ENCODE data around the gene SUMO4.

Gene SUMO4

GRCh38 chr6:149400050-149400449 lies at the start of gene SUMO4:
SUMO4 (plus strand) TSS chr6:149400262; CDS start chr6:149400392, 130 bp downstream.
- no peak for TF ChIP-seq ISL1 (CRISPR knock-in tag; IDR thresholded peaks at IDR 0.05)
- TF ChIP-seq TOX (CRISPR knock-in tag; IDR thresholded peaks at IDR 0.05; ENCODE audit: borderline replicate concordance), result no peak
- TF ChIP-seq GLIS3 (CRISPR knock-in tag; IDR thresholded peaks at IDR 0.05), result no peak
- no peak for TF ChIP-seq ARNTL (CRISPR knock-in tag; IDR thresholded peaks at IDR 0.05; ENCODE audit: borderline replicate concordance, low read depth)
- TF ChIP-seq ZNF8 (CRISPR knock-in tag; IDR thresholded peaks at IDR 0.05), result no peak
- no peak for TF ChIP-seq PPARA (CRISPR knock-in tag; IDR thresholded peaks at IDR 0.05; ENCODE audit: borderline replicate concordance)
- TF ChIP-seq, protein P1, sequence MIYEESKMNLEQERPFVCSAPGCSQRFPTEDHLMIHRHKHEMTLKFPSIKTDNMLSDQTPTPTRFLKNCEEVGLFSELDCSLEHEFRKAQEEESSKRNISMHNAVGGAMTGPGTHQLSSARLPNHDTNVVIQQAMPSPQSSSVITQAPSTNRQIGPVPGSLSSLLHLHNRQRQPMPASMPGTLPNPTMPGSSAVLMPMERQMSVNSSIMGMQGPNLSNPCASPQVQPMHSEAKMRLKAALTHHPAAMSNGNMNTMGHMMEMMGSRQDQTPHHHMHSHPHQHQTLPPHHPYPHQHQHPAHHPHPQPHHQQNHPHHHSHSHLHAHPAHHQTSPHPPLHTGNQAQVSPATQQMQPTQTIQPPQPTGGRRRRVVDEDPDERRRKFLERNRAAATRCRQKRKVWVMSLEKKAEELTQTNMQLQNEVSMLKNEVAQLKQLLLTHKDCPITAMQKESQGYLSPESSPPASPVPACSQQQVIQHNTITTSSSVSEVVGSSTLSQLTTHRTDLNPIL (CRISPR knock-in tag; IDR thresholded peaks at IDR 0.05; ENCODE audit: low read depth), result no peak
- TF ChIP-seq, protein P2, sequence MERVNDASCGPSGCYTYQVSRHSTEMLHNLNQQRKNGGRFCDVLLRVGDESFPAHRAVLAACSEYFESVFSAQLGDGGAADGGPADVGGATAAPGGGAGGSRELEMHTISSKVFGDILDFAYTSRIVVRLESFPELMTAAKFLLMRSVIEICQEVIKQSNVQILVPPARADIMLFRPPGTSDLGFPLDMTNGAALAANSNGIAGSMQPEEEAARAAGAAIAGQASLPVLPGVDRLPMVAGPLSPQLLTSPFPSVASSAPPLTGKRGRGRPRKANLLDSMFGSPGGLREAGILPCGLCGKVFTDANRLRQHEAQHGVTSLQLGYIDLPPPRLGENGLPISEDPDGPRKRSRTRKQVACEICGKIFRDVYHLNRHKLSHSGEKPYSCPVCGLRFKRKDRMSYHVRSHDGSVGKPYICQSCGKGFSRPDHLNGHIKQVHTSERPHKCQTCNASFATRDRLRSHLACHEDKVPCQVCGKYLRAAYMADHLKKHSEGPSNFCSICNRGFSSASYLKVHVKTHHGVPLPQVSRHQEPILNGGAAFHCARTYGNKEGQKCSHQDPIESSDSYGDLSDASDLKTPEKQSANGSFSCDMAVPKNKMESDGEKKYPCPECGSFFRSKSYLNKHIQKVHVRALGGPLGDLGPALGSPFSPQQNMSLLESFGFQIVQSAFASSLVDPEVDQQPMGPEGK (CRISPR knock-in tag; IDR thresholded peaks at IDR 0.05; ENCODE audit: borderline replicate concordance), result no peak
- no peak for TF ChIP-seq CSDC2 (CRISPR knock-in tag; IDR thresholded peaks at IDR 0.05)
- ATAC-seq, result no peak

DNA sequence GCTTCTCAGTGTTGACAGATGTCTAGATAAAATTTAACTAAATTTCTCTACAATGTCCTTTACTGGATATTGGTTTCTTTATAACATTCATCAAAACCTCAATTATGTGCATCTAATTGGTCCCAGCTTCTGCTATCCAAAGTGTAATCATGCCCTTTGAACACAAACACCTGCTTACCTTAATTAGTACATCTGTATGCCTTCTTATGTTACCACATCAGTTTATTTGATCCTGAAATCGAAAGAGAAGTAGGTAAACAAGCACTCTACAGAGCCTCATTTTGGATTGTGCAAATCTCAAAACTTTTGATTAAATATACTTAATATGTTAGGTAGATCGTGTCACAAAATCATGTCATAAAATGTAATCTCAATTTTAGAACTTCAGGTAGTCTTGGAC lies 46.1 kb upstream of the SUMO4 start:
- TF ChIP-seq RARB (CRISPR knock-in tag; IDR thresholded peaks at IDR 0.05), result no peak
- no peak for TF ChIP-seq ZFP3 (CRISPR knock-in tag; IDR thresholded peaks at IDR 0.05)
- TF ChIP-seq, protein P3, sequence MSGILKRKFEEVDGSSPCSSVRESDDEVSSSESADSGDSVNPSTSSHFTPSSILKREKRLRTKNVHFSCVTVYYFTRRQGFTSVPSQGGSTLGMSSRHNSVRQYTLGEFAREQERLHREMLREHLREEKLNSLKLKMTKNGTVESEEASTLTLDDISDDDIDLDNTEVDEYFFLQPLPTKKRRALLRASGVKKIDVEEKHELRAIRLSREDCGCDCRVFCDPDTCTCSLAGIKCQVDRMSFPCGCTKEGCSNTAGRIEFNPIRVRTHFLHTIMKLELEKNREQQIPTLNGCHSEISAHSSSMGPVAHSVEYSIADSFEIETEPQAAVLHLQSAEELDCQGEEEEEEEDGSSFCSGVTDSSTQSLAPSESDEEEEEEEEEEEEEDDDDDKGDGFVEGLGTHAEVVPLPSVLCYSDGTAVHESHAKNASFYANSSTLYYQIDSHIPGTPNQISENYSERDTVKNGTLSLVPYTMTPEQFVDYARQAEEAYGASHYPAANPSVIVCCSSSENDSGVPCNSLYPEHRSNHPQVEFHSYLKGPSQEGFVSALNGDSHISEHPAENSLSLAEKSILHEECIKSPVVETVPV (CRISPR knock-in tag; IDR thresholded peaks at IDR 0.05), result no peak
- TF ChIP-seq, protein P1 (CRISPR knock-in tag; IDR thresholded peaks at IDR 0.05; ENCODE audit: low read depth), result no peak
- TF ChIP-seq ZC3H10 (CRISPR knock-in tag; IDR thresholded peaks at IDR 0.05), result no peak
- TF ChIP-seq OSR1 (CRISPR knock-in tag; IDR thresholded peaks at IDR 0.05), result no peak
- TF ChIP-seq TCF4 (CRISPR knock-in tag; IDR thresholded peaks at IDR 0.05; ENCODE audit: borderline replicate concordance), result no peak
- TF ChIP-seq ZNF565 (CRISPR knock-in tag; conservative IDR thresholded peaks at IDR 0.05; ENCODE audit: low read depth), result no peak
- no peak for TF ChIP-seq PPARA (CRISPR knock-in tag; IDR thresholded peaks at IDR 0.05; ENCODE audit: borderline replicate concordance)
- no peak for TF ChIP-seq SNAI2 (CRISPR knock-in tag; IDR thresholded peaks at IDR 0.05)
- no peak for TF ChIP-seq ISL1 (CRISPR knock-in tag; IDR thresholded peaks at IDR 0.05)
- no peak for TF ChIP-seq CSDC2 (CRISPR knock-in tag; IDR thresholded peaks at IDR 0.05)
- no peak for TF ChIP-seq ZNF8 (CRISPR knock-in tag; IDR thresholded peaks at IDR 0.05)
- TF ChIP-seq ARNTL (CRISPR knock-in tag; IDR thresholded peaks at IDR 0.05; ENCODE audit: borderline replicate concordance, low read depth), result no peak
- TF ChIP-seq BACH2 (CRISPR knock-in tag; IDR thresholded peaks at IDR 0.05; ENCODE audit: borderline replicate concordance), result no peak
- TF ChIP-seq, protein P2 (CRISPR knock-in tag; IDR thresholded peaks at IDR 0.05; ENCODE audit: borderline replicate concordance), result no peak
- TF ChIP-seq TSHZ2 (CRISPR knock-in tag; IDR thresholded peaks at IDR 0.05), result no peak
- TF ChIP-seq ZNF70 (CRISPR knock-in tag; IDR thresholded peaks at IDR 0.05), result no peak
- ATAC-seq, result no peak

All from SK-N-SH treated with all-trans-retinoic acid at 6 μM for 48 hours (cell line).